DOHH2 (cell line): ENCODE data around the gene SCYGR7.

Experiments
- H3F3A ChIP-seq: fragments of 200-600 bp; sonication (generic), shearing (Covaris generic); 2 replicates; pipeline ENCODE4 v1.6.0; 2016; ENCODE audit warnings: antibody characterized with exemption, mild to moderate bottlenecking; ENCODE audit not compliant: control insufficient read depth, insufficient read depth
- H3K27ac ChIP-seq: fragments of 200-600 bp; sonication (generic); 2 replicates; pipeline ENCODE4 v1.5.1; 2014; ENCODE audit warnings: low read depth, mild to moderate bottlenecking, low read length, moderate library complexity
- H3K27me3 ChIP-seq: fragments of 200-600 bp; sonication (generic); 2 replicates; pipeline ENCODE4 v1.6.1; 2014; ENCODE audit warnings: mild to moderate bottlenecking, low read length, mixed read lengths; ENCODE audit not compliant: control insufficient read depth
- H3K36me3 ChIP-seq: fragments of 200-600 bp; sonication (generic); 2 replicates; pipeline ENCODE4 v1.6.1; 2014; ENCODE audit warnings: mild to moderate bottlenecking, low read length, moderate library complexity, mixed read lengths; ENCODE audit not compliant: control insufficient read depth
- H3K4me1 ChIP-seq: fragments of 200-600 bp; sonication (generic); 2 replicates; pipeline ENCODE4 v1.6.1; 2014; ENCODE audit warnings: mild to moderate bottlenecking, low read length, mixed read lengths; ENCODE audit not compliant: control insufficient read depth
- H3K4me2 ChIP-seq: fragments of 200-600 bp; sonication (generic); 2 replicates; pipeline ENCODE4 v1.6.0; 2014; ENCODE audit warnings: mild to moderate bottlenecking, low read length, moderate library complexity
- H3K4me3 ChIP-seq: fragments of 200-600 bp; sonication (generic); 2 replicates; pipeline ENCODE4 v1.5.1; 2014; ENCODE audit warnings: mild to moderate bottlenecking, low read length, mixed read lengths
- H3K79me2 ChIP-seq: fragments of 200-600 bp; sonication (generic); 2 replicates; pipeline ENCODE4 v1.6.1; 2014; ENCODE audit warnings: mild to moderate bottlenecking, low read length, mixed read lengths; ENCODE audit not compliant: control insufficient read depth
- H3K9me2 ChIP-seq: fragments of 200-600 bp; sonication (generic); replicated peaks from 2 replicates; pipeline ENCODE4 v1.6.1; 2014; ENCODE audit warnings: mild to moderate bottlenecking, low read length, mixed read lengths; ENCODE audit not compliant: control insufficient read depth
- H3K9me3 ChIP-seq: fragments of 200-600 bp; sonication (generic); 2 replicates; pipeline ENCODE4 v1.6.1; 2014; ENCODE audit warnings: antibody characterized with exemption, low read length, mixed read lengths; ENCODE audit not compliant: control insufficient read depth, insufficient read depth
- H4K20me1 ChIP-seq: fragments of 200-600 bp; sonication (generic); 2 replicates; pipeline ENCODE4 v1.6.0; 2014; ENCODE audit warnings: low read depth, mild to moderate bottlenecking, antibody characterized with exemption, low read length, moderate library complexity; ENCODE audit not compliant: control insufficient read depth, insufficient read depth
- EZH2phosphoT487 ChIP-seq: fragments of 200-600 bp; sonication (generic); IDR thresholded peaks from 2 replicates; pipeline ENCODE4 v1.6.1; 2017; ENCODE audit warnings: borderline replicate concordance, mild to moderate bottlenecking, antibody characterized with exemption, low read length, moderate library complexity, mixed read lengths
- TF ChIP-seq, protein P1 (sequence below): fragments of 200-600 bp; sonication (generic); IDR thresholded peaks from one replicate; pipeline ENCODE4 v1.5.1; 2014; ENCODE audit warnings: antibody characterized with exemption, mild to moderate bottlenecking, low read depth, low read length; ENCODE audit not compliant: poor library complexity, severe bottlenecking

SCYGR7 gene

DNA sequence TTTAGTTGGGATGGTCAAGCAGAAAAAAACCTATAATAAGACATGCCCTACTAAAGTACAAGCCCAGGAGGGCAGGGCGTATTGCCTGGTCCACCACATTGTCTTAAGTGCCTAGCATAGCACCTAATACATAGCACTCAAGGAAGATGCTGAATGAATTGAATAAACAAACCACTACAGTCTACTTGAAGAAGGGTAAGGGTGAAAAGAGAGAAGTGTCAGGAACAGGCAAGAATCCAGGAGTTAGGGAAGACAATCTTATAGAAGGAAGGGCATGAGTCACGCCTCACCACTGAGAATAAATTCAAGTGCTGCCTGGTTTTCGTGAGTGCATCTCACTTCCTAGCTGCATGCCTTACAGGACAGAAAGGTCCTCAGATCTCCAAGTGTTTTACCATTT lies 24.2 kb upstream of the SCYGR7 start:
- no peaks in the 10 kb centered on the region for H3K79me2 ChIP-seq
- H3K4me2 ChIP-seq = no peak overlapping the region
- H3K36me3 ChIP-seq = no peaks in the 10 kb centered on the region
- no peak overlapping the region for H3K4me3 ChIP-seq
- H3K4me1 ChIP-seq = no peaks in the 10 kb centered on the region
- TF ChIP-seq, protein P1, sequence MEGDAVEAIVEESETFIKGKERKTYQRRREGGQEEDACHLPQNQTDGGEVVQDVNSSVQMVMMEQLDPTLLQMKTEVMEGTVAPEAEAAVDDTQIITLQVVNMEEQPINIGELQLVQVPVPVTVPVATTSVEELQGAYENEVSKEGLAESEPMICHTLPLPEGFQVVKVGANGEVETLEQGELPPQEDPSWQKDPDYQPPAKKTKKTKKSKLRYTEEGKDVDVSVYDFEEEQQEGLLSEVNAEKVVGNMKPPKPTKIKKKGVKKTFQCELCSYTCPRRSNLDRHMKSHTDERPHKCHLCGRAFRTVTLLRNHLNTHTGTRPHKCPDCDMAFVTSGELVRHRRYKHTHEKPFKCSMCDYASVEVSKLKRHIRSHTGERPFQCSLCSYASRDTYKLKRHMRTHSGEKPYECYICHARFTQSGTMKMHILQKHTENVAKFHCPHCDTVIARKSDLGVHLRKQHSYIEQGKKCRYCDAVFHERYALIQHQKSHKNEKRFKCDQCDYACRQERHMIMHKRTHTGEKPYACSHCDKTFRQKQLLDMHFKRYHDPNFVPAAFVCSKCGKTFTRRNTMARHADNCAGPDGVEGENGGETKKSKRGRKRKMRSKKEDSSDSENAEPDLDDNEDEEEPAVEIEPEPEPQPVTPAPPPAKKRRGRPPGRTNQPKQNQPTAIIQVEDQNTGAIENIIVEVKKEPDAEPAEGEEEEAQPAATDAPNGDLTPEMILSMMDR = no peak
- TF ChIP-seq EZH2phosphoT487 = no peak
- no peaks in the 10 kb centered on the region for H3K9me3 ChIP-seq
- no peaks in the 10 kb centered on the region for H3K27me3 ChIP-seq
- no peaks in the 10 kb centered on the region for H3K9me2 ChIP-seq
- no peak overlapping the region for H3K27ac ChIP-seq
- no peaks in the 10 kb centered on the region for H3F3A ChIP-seq
- no peaks in the 10 kb centered on the region for H4K20me1 ChIP-seq

DNA sequence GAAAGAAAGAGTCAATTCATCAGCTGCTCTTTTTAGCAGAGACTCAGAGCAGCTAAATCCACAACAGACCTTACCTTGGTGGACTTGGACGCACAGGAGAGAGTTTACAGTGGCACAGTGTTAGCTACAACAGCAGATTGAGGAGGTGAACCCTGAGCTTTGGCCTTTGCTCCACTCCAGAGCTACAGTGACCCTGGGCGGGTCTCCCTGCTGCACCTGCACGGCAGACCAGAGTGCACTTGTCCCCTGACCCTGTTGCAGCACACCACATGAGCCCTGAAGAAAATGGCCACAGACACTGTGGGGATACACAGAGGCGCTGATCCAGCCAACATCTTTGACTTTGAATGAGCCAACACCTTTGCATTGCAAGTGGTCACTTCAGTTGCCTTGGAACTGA lies 21.3 kb upstream of the SCYGR7 start:
- Histone ChIP-seq H3F3A (no peaks in the 10 kb centered on the region), H3K4me1 (no peaks in the 10 kb centered on the region), H3K79me2 (no peaks in the 10 kb centered on the region), H3K27me3 (no peaks in the 10 kb centered on the region), H3K27ac (no peak overlapping the region), H3K9me2 (no peaks in the 10 kb centered on the region), H3K36me3 (no peaks in the 10 kb centered on the region), H3K4me3 (no peak overlapping the region), H3K9me3 (no peaks in the 10 kb centered on the region), H3K4me2 (no peak overlapping the region), H4K20me1 (no peaks in the 10 kb centered on the region)
- TF ChIP-seq, protein P1 = no peak
- TF ChIP-seq EZH2phosphoT487 = no peak

DNA sequence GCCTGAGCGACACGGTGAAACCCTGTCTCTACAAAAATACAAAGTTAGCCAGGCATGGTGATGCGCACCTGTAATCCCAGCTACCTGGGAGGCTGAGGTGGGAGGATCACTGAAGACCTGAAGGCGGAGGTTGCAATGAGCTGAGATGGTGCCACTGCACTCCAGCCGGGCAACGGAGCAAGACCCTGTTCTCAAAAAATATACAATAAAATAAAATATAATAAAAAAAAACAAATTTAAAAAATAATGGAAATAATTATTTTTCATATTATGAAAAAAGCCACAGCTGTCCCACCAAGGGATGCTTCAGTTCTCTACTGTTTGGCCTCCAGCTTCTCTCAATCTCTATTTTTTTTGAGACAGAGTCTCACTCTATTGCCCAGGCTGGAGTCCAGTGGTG lies 20.7 kb upstream of the SCYGR7 start:
- Histone ChIP-seq H3K9me2 (no peaks in the 10 kb centered on the region), H3K36me3 (no peaks in the 10 kb centered on the region), H3K4me1 (no peaks in the 10 kb centered on the region), H3F3A (no peaks in the 10 kb centered on the region), H3K9me3 (no peaks in the 10 kb centered on the region), H3K4me3 (no peak overlapping the region), H3K4me2 (no peak overlapping the region), H3K79me2 (no peaks in the 10 kb centered on the region), H4K20me1 (no peaks in the 10 kb centered on the region), H3K27ac (no peak overlapping the region), H3K27me3 (no peaks in the 10 kb centered on the region)
- TF ChIP-seq, protein P1 = no peak
- TF ChIP-seq EZH2phosphoT487 = no peak

DNA sequence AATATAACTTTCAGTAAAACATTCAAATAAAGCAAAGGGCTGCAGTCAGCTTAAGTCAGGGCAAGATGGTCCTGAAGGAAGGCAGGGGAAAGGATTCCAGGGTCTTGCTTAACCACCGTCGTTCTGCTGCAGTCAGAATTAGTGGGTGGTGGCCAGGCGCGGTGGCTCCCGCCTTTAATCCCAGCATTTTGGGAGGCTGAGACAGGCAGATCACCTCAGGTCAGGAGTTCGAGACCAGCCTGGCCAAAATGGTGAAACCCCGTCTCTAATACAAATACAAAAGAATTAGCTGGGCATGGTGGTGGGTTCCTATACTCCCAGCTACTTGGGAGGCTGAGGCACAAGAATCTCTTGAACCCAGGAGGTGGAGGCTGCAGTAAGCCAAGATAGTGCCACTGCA lies 17.1 kb upstream of the SCYGR7 start:
- Histone ChIP-seq H3K9me2 (no peaks in the 10 kb centered on the region), H4K20me1 (no peaks in the 10 kb centered on the region), H3F3A (no peaks in the 10 kb centered on the region), H3K9me3 (no peaks in the 10 kb centered on the region), H3K36me3 (no peaks in the 10 kb centered on the region), H3K27me3 (no peaks in the 10 kb centered on the region), H3K79me2 (no peaks in the 10 kb centered on the region), H3K27ac (no peak overlapping the region), H3K4me1 (no peaks in the 10 kb centered on the region), H3K4me3 (no peak overlapping the region), H3K4me2 (no peak overlapping the region)
- no peak for TF ChIP-seq EZH2phosphoT487
- TF ChIP-seq, protein P1 = no peak
